Karpas-422 (cell line): ENCODE results near the gene CRYGA. TPM values are rescaled to one million over a fixed set of nuclear protein-coding genes. Genes with fewer than 3 reads are reported as not detected.
"Not testable (repeated sequence)": the region's sequence is repeated elsewhere in the genome, so short reads cannot be mapped to it uniquely, and the experiment has no call there.

Experiments
- DNase-seq: peaks from one replicate; pipeline ENCODE4 v3.0.0-alpha.2; 2015
- H2AFZ ChIP-seq: fragments of 200-600 bp; sonication (generic); 2 replicates; pipeline ENCODE4 v1.6.1; 2014; ENCODE audit warnings: antibody characterized with exemption, low read length, mixed read lengths
- H3K27ac ChIP-seq: fragments of 200-600 bp; sonication (generic); 2 replicates; pipeline ENCODE4 v1.5.1; 2014; ENCODE audit warnings: mild to moderate bottlenecking, low read length, moderate library complexity
- H3K27me3 ChIP-seq: fragments of 200-600 bp; sonication (generic); 2 replicates; pipeline ENCODE4 v1.6.1; 2014; ENCODE audit warnings: low read length, mixed read lengths
- H3K36me3 ChIP-seq: fragments of 200-600 bp; sonication (generic); 2 replicates; pipeline ENCODE4 v1.6.1; 2014; ENCODE audit warnings: low read length, mixed read lengths; ENCODE audit not compliant: insufficient read depth
- H3K4me1 ChIP-seq: fragments of 200-600 bp; sonication (generic); 2 replicates; pipeline ENCODE4 v1.6.1; 2014; ENCODE audit warnings: mild to moderate bottlenecking, low read length, mixed read lengths
- H3K4me2 ChIP-seq: fragments of 200-600 bp; sonication (generic); 2 replicates; pipeline ENCODE4 v1.6.1; 2014; ENCODE audit warnings: low read length, low read depth, mild to moderate bottlenecking; ENCODE audit not compliant: poor library complexity, severe bottlenecking
- H3K4me3 ChIP-seq: fragments of 200-600 bp; sonication (generic); 2 replicates; pipeline ENCODE4 v1.5.1; 2014; ENCODE audit warnings: mild to moderate bottlenecking, antibody characterized with exemption, low read length, mixed read lengths
- H3K79me2 ChIP-seq: fragments of 200-600 bp; sonication (generic); 2 replicates; pipeline ENCODE4 v1.6.1; 2014; ENCODE audit warnings: mild to moderate bottlenecking, low read length, mixed read lengths
- H3K9ac ChIP-seq: fragments of 200-600 bp; sonication (generic); 2 replicates; pipeline ENCODE4 v1.6.0; 2014; ENCODE audit warnings: low read length
- H3K9me2 ChIP-seq: fragments of 200-600 bp; sonication (generic), shearing (Covaris generic); replicated peaks from 2 replicates; pipeline ENCODE4 v1.6.0; 2014; ENCODE audit warnings: mild to moderate bottlenecking, low read length, moderate library complexity; ENCODE audit not compliant: insufficient read depth
- H3K9me3 ChIP-seq: fragments of 300-700, 200-600 bp; sonication (generic); 2 replicates; pipeline ENCODE4 v1.6.1; 2014; ENCODE audit warnings: low read length, mixed read lengths
- H4K20me1 ChIP-seq: fragments of 200-600 bp; sonication (generic); 2 replicates; pipeline ENCODE4 v1.6.1; 2014; ENCODE audit warnings: mild to moderate bottlenecking, antibody characterized with exemption, low read length, low read depth; ENCODE audit not compliant: insufficient read depth
- total RNA-seq: library from RNA; depleted of rRNA; stranded (reverse); fragments of >200 nt; shearing (Covaris generic); gene quantifications from 2 replicates; pipeline ENCODE4 v1.2.3, GENCODE V29; 2014; ENCODE audit warnings: low replicate concordance

Gene CRYGA
- total RNA-seq, 1 experiment from 2014 or later: not detected

DNA sequence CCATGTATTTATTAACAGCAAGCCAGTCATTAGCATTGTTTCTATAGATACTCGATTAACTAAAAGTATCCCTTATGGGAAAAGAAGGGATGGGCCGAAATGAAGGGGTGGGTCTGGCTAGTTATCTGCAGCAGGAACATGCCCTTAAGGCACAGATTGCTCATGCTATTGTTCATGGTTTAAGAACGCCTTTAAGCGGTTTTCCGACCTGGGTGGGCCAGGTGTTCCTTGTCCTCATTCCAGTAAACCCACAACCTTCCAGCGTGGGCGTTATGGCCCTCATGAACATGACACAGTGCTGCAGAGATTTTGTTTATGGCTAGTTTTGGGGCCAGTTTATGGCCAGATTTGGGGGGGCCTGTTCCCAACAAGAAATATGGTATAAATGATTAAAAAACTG lies 25.1 kb downstream of the CRYGA start:
- H3K79me2 ChIP-seq, DNase-seq, H3K9me3 ChIP-seq, H3K9me2 ChIP-seq, H3K9ac ChIP-seq, H3K4me1 ChIP-seq, H4K20me1 ChIP-seq, H3K27ac ChIP-seq, H3K4me3 ChIP-seq, H3K36me3 ChIP-seq, H2AFZ ChIP-seq, H3K4me2 ChIP-seq, H3K27me3 ChIP-seq: not testable (repeated sequence)

DNA sequence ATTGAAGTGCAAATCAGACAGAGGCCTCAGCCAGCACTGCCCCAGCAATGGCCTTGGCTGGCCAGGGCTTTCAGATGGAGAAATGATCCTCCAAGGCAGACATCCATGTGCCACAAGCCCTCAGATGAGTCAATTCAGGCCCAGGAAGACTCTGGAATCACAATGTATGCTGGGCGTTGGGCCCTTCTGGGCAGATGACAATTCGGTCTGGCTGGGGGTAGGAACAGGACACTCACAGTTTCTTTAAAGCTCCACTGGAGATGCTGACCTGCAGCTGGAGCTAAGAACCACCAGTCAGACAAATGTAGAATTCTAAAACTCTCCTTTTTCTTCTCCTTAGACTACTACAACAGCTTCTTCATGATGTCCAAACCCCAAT lies 26.7 kb downstream of the CRYGA start:
- Histone ChIP-seq H2AFZ (no peak overlapping the region), H4K20me1 (no peaks in the 10 kb centered on the region), H3K4me2 (no peak overlapping the region), H3K9me3 (no peaks in the 10 kb centered on the region), H3K9me2 (no peaks in the 10 kb centered on the region), H3K27me3 (no peaks in the 10 kb centered on the region), H3K36me3 (no peaks in the 10 kb centered on the region), H3K27ac (no peak overlapping the region), H3K79me2 (no peaks in the 10 kb centered on the region), H3K4me1 (no peaks in the 10 kb centered on the region), H3K4me3 (no peak overlapping the region), H3K9ac (no peak overlapping the region)
- no peak for DNase-seq

DNA sequence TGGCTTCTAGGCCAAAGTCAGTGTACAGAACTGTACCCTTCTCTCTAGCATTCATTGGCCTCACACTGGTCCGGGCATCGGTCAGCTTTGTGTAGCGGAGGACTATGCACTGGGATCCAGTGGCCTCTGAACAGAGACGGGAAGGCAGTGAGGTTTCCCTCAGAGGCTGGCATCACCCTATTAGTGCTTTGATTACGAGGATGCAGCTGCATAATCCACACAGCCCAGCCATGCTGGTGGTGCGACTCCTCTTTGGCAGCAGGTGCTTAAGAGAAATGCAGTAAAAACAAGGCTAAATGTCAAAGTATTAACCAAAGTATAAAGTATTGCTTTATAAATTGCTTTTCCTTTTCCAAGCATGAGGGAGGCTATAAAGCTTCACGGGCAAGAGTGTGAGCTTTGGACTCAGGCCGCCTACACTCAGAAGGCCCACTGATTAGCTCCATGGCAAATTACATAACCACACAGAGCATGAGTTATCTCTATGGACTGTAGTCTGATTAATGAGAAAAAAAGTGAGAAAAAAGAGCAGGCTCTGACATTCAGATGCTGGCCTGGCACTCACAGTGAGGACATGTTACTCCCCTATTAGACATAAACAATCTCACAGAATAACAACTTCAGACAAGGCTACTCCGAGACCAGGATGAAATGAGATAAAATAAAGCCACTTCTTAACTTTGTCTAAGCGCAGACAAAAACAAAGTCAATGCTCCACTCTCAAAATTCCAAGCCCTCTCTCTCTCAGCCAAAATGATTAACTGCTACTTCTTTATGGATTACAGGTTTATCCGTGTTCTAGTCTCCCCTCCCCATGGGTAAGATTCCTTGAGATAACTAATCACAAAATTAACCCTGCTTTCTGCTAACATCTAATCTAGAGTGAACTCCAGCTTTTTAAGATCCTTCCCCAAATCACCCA lies 27.3 kb downstream of the CRYGA start:
- Histone ChIP-seq H3K79me2 (no peaks in the 10 kb centered on the region), H3K9ac (no peak overlapping the region), H3K4me2 (no peak overlapping the region), H2AFZ (no peak overlapping the region), H3K36me3 (no peaks in the 10 kb centered on the region), H3K27ac (no peak overlapping the region), H3K9me3 (no peaks in the 10 kb centered on the region), H3K4me1 (no peaks in the 10 kb centered on the region), H3K9me2 (no peaks in the 10 kb centered on the region), H3K4me3 (no peak overlapping the region), H3K27me3 (no peaks in the 10 kb centered on the region), H4K20me1 (no peaks in the 10 kb centered on the region)
- DNase-seq: no peak

DNA sequence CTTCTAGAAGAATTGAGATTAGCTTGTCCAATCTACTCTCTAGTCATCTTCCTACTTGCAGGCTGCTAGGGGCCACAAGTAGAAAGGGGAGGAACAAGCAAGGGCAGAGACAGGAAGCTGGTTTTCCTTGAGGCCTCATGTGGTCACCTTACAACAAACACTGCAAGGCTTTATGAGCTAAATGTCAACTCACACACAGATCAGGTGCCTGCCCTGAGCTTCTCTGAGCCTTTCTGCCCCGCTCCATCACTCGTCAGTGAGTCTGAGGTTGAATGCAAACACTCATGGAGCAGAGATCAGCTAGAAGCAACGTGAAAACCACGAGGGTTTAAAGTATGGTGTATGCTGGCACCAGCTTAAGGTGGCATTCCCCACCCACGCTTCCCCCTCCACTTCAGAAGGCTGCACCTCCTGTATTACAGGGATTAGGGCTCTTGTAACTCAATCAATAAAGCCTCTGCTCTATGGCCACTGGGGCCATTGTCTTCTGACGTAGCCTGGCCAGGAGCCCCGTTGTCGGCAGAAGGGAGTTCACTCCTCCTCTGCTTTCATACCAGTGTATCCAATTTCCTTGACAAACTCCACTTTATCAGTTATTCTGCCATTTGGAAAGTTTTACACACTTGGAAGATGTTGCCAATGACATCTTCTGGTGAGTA lies 28.3 kb downstream of the CRYGA start:
- H3K4me2 ChIP-seq: no peak overlapping the region
- H3K4me1 ChIP-seq: no peaks in the 10 kb centered on the region
- no peaks in the 10 kb centered on the region for H4K20me1 ChIP-seq
- no peaks in the 10 kb centered on the region for H3K9me2 ChIP-seq
- H3K27me3 ChIP-seq: no peaks in the 10 kb centered on the region
- DNase-seq: no peak
- no peak overlapping the region for H3K27ac ChIP-seq
- H3K9me3 ChIP-seq: no peaks in the 10 kb centered on the region
- no peak overlapping the region for H2AFZ ChIP-seq
- no peaks in the 10 kb centered on the region for H3K36me3 ChIP-seq
- no peak overlapping the region for H3K4me3 ChIP-seq
- H3K79me2 ChIP-seq: no peaks in the 10 kb centered on the region
- no peak overlapping the region for H3K9ac ChIP-seq

DNA sequence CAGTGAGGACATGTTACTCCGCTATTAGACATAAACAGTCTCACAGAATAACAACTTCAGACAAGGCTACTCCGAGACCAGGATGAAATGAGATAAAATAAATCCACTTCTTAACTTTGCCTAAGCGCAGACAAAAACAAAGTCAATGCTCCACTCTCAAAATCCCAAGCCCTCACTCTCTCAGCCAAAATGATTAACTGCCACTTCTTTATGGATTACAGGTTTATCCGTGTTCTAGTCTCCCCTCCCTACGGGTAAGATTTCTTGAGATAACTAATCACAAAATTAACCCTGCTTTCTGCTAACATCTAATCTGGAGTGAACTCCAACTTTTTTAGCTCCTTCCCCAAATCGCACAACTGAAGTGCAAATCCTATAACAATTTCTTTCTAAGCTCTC lies 32.7 kb downstream of the CRYGA start:
- no peak overlapping the region for H3K4me2 ChIP-seq
- DNase-seq: no peak
- no peaks in the 10 kb centered on the region for H4K20me1 ChIP-seq
- H3K27me3 ChIP-seq: no peaks in the 10 kb centered on the region
- H3K36me3 ChIP-seq: no peaks in the 10 kb centered on the region
- no peaks in the 10 kb centered on the region for H3K9me3 ChIP-seq
- H3K79me2 ChIP-seq: no peaks in the 10 kb centered on the region
- no peak overlapping the region for H3K27ac ChIP-seq
- no peaks in the 10 kb centered on the region for H3K9me2 ChIP-seq
- H3K9ac ChIP-seq: no peak overlapping the region
- no peaks in the 10 kb centered on the region for H3K4me1 ChIP-seq
- no peak overlapping the region for H2AFZ ChIP-seq
- no peak overlapping the region for H3K4me3 ChIP-seq

DNA sequence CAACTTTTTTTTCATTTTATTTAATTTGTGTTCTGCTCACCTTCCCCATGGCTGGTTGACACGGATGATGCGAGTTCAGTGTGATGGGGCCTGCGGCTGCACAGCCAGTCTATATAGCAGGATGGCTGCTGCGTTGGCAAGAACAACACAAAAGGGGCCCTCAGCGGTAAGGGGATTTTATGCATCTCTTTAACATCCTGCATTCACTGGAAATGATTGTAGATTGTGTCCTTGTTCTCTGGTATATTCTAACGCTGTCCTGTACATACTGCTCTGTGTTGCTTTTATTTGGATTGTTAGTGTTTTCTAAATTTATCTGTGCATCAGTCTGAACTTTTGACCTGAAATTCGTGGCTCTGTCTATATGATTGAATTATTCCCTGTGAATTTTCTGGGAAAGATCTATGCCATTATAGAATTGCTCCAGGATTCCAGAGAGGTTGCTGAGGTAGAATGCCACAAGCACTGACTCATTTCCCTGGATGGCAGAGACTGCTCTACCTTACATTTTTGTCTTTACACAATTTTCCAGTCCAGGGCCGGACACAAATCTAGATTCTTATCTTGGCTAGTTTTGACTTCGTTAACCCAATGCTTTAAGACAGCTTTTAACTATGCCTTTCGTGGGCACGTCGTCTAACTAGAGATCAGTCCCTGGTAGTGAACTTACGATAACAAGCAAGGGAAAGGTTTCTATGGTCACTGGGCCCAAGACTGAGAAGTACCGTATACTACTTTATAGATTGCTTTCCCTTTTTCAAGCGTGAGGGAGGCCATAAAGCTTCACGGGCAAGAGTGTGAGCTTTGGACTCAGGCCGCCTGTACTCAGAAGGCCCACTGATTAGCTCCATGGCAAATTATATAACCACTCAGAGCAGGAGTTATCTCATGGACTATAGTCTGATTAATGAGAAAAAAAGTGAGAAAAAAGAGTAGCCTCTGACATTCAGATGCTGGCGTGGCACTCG lies 33.4 kb downstream of the CRYGA start, which contains the start of gene CRYGC:
TSS of gene CRYGC (minus strand) at position 85 of the 968 bp plus-strand sequence. CDS start at position 49, 36 bp downstream.
- H3K9me3 ChIP-seq: no peaks in the 10 kb centered on the region
- H3K27ac ChIP-seq: no peak within 1 kb of the TSS
- no peaks in the 10 kb centered on the region for H3K9me2 ChIP-seq
- H3K4me2 ChIP-seq: no peak within 1 kb of the TSS
- no peaks in the 10 kb centered on the region for H3K79me2 ChIP-seq
- H2AFZ ChIP-seq: no peak within 1 kb of the TSS
- H3K4me3 ChIP-seq: no peak within 1 kb of the TSS
- H3K4me1 ChIP-seq: no peaks in the 10 kb centered on the region
- H3K27me3 ChIP-seq: no peaks in the 10 kb centered on the region
- no peak within 1 kb of the TSS for H3K9ac ChIP-seq
- H4K20me1 ChIP-seq: no peaks in the 10 kb centered on the region
- DNase-seq: no peak
- H3K36me3 ChIP-seq: no peaks in the 10 kb centered on the region

DNA sequence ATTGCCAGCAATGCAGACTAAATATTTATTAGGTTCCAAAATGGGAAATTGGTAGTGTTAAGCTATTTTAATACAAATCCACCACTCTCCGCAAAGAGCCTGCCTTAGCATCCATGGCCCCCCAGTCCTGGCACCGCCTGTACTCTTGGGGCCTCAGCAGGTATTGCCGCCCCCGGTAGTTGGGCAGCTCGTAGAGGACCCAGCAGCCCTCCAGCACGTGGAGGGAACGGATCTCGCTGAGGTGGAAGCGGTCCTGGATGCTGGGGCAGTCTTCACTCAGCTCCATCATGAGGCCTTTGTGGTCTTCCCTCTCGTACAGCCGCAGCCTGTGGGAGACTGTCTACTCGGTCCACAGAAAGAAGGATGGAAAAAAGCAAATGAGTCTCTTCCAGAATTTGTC lies 35.3 kb downstream of the CRYGA start:
- Histone ChIP-seq H3K4me1 (no peaks in the 10 kb centered on the region), H3K79me2 (no peaks in the 10 kb centered on the region), H3K4me3 (no peak overlapping the region), H4K20me1 (no peaks in the 10 kb centered on the region), H3K9ac (no peak overlapping the region), H3K27me3 (no peaks in the 10 kb centered on the region), H3K4me2 (no peak overlapping the region), H3K36me3 (no peaks in the 10 kb centered on the region), H3K9me2 (no peaks in the 10 kb centered on the region), H3K9me3 (no peaks in the 10 kb centered on the region), H3K27ac (no peak overlapping the region), H2AFZ (no peak overlapping the region)
- DNase-seq: no peak

DNA sequence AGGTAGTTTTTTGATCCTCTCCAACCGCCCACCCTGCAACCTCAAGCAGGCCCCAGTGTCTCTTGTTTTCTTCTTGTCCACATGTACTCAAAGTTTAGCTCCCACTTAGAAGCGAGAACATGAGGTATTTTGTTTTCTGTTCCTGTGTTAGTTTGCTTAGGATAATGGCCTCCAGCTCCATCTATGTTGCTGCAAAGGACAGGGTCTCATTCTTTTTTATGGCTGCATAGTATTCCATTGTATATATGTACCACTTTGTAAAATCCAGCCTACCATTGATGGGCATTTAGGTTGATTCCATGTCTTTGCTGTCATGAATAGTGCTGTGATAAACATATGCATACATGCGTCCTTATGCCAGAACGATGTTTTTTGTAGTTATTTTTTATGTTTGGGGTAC lies 36.3 kb downstream of the CRYGA start:
- Histone ChIP-seq H3K4me3 (no peak overlapping the region), H3K4me1 (no peaks in the 10 kb centered on the region), H3K9ac (no peak overlapping the region), H4K20me1 (no peaks in the 10 kb centered on the region), H3K27ac (no peak overlapping the region), H3K9me3 (no peaks in the 10 kb centered on the region), H2AFZ (no peak overlapping the region), H3K27me3 (no peaks in the 10 kb centered on the region), H3K4me2 (no peak overlapping the region), H3K36me3 (no peaks in the 10 kb centered on the region), H3K79me2 (no peaks in the 10 kb centered on the region), H3K9me2 (no peaks in the 10 kb centered on the region)
- DNase-seq: no peak
